SW480 (cell line): Measurements from ENCODE around the gene ZNF556.

Experiments used
- DNase-seq: peaks from one replicate; pipeline ENCODE4 v3.0.0-alpha.2; 2016; ENCODE audit warnings: low spot score

The ZNF556 gene

DNA sequence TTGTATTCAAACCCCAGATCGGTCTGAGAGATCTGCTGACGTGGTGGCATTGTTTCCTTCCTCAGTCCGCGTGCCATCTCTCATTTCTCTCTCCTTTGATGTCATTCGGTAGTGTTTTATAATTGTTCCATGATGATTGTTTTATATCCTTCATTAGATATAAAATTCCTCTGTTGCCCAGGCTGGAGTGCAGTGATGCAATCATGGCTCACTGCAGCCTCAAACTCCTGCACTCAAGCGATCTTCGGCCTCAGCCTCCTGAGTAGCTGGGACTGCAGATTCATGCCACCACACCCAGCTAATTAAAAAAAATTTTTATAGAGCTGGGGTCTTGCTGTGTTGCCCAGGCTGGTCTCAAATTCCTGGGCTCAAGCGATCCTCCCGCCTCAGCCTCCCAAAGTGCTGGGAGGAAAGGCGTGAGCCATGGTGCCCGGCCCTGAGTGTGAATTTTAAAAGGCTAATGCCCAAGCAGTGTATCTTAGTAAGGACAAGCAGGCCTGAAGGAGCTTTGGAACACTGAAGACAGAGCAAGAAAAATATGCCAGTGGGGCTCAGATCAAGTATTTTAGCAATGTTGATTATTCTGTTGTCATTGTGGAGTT, 38.9 kb downstream of the ZNF556 start:
- DNase-seq = no peak

DNA sequence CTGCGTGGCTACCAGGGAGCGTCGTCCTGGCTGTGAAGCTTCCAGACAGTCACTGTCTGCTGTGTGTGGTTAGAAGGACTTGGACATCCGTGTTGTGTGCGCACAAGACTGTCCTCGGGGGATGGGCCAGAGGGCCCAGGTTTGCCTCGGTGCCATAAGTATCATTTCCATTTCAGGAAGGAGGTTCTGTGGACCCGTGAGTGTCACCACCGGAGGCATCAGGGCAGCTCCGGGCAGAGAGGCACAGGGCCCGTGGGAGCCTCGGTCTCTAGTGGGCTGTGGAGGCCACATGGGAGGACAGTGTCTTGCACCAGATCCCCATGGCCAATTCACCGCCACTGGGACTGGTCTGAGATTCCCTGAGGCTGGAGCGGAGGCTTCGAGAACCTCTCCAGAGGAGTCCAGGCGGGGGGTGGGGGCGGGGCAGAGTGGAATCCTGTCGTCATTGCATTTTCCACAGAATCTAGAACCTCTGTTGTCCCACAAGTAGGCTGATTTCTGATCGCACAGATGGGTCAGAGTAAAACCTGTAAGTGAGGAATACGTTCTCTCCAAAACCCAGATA, 39.6 kb downstream of the ZNF556 start:
- DNase-seq = no peak

DNA sequence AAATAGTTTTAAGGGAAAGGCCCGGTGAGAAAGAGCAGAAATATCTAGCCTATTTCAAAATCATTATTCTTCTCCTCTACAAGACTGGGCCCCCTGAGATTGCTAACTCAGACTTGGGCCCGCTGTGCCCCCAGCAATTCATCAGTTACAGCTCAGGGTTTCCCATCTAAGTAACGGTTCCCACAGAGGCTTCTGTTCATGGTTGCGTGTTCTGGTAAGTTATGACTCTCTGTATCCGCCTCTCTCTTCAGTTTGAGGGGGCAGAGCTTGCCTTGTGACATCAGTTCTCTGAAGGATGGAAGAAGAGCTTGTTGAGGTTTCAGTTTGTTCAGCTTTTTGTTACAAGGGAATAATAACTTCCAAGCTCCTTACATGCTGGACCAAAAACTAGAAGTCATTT, 45.2 kb downstream of the ZNF556 start:
- DNase-seq = no peak

DNA sequence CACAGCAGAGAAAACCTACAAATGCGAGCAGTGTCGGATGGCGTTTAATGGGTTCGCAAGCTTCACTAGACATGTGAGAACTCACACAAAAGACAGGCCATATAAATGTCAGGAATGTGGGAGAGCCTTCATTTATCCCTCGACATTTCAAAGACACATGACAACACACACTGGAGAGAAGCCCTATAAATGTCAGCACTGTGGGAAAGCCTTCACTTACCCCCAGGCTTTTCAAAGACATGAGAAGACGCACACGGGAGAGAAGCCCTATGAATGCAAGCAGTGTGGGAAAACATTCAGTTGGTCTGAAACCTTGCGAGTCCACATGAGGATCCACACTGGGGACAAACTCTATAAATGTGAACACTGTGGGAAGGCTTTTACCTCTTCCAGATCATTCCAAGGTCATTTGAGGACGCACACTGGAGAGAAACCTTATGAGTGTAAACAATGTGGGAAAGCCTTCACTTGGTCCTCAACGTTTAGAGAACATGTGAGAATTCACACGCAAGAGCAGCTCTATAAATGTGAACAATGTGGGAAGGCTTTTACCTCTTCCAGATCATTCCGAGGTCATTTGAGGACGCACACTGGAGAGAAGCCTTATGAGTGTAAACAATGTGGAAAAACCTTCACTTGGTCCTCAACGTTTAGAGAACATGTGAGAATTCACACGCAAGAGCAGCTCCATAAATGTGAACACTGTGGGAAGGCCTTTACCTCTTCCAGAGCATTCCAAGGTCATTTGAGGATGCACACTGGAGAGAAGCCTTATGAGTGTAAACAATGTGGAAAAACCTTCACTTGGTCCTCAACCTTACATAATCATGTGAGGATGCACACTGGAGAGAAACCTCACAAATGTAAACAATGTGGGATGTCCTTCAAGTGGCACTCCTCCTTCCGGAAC, 50.4 kb downstream of the ZNF556 start:
- DNase-seq = no peak

DNA sequence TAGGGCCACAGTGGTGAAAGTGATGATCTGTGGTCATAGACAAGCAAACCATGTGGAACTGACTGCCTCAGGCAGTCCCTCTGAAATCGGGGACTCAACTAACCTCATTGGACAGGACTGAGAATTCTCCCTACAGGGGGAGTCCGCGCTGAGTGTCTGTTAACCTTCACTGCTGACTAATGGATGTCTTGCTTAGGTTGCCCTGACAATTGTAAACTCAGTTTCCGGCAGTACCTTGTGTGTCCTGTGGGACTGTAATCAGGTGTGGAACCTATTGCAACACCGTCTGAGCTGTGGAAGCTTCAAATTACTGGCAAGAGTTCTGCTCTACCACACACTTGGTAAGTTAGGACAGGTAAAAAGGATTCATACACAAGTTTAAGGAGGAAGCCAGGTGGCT, 55.9 kb downstream of the ZNF556 start:
- no peak for DNase-seq

DNA sequence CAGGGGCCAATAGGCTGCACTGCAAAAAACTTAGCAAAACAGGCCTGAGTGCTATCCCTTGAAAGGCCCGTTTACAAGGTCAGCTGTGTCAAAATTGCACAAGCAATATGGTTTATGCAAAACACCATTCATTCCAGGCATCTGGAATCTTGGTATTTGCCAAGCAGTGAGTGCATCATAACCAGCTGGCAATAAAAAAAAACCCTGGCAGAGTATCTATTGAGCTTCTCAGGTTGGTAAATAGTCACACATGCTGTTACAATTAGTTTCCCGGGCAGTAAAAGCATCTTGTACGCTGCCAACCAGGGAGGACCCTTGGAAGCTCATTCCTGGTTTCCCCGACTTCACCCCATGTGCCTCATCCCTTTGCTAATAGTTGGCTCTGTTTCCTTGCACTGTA, 56.4 kb downstream of the ZNF556 start:
- no peak for DNase-seq

DNA sequence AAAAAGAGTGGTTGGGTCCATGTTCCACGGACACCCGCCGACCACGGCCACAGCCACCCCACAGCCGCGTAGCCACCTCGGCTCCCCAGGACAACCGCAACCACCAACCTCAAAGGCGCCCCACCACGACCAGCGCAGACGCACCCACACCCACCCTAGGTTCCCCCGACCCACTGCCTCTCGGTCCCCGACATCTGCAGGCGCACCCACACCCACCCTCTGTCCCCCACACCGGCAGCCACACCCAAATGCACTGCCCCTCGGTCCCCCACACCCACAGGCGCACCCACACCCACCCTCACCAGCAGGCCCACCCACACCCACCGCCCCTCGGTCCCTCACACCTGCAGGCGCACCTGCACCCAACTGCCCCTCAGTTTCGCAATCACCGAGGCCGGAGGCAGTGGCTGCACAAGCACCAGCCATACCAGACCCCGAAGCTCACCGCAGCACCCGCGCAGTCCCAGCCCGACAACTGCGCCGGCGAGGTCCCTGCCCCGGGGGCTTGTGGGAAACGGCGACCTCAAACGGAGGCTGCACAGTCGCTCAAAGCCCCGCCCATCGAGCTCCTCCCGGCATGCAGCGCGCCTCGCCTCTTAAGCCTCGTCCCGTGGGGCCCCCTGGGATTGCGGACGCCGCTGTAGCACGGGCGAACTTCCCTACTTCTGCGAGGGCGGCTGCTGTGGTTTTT, 59.4 kb downstream of the ZNF556 start:
- DNase-seq = no peak

DNA sequence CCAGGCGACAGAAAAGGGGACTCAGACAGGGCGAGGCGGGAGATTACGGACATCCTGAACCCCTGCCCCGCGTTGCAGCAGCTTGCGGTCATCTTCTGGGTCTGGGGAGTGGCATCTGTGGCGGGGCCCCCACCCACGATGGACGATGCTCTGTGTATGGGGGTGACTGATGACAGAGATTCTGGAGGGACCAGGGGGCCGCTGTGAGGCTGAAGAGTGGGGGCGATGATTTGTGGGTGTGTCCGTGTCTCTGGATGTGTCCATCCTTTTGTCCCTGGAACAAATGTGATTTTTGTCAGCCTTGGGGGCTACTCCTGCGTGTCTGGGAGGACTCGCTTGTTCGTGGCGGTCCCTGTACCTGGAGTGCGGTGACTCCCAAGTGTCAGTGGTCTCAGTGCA, 59.9 kb downstream of the ZNF556 start:
- DNase-seq = no peak
